ENCODE results near the gene FBN2. TPM values are rescaled to one million over a fixed set of nuclear protein-coding genes. Genes with fewer than 3 reads are reported as not detected.

Gene FBN2
- total and polyA plus RNA-seq, 8 donors, result 2.7 to 64.3 (median 54.3) TPM

GRCh38 chr5:128271859-128272464 lies 266.1 kb downstream of the FBN2 start:
- intact Hi-C loops (cut with DNase I), result no loop called here
- no peaks in the 10 kb centered on the region for H3K36me3 ChIP-seq
- no peaks in the 10 kb centered on the region for H3K4me1 ChIP-seq
- H3K9me3 ChIP-seq, result peaks cover 0 to 7% of the 10 kb centered on the region in 2 donors
- no peak overlapping the region for H3K4me3 ChIP-seq
- H3K27ac ChIP-seq, result no peak overlapping the region
- DNase-seq (no peak), ATAC-seq (peak; percentile 18)
- no peaks in the 10 kb centered on the region for H3K27me3 ChIP-seq
- no peak for TF ChIP-seq CTCF (IDR thresholded peaks at IDR 0.05)

- H3K4me1 ChIP-seq, result no peaks in the 10 kb centered on the region
- no peak overlapping the region for H3K4me3 ChIP-seq
- H3K9me3 ChIP-seq, result peaks cover 0 to 7% of the 10 kb centered on the region in 2 donors
- intact Hi-C loops (cut with DNase I), result no loop called here
- H3K36me3 ChIP-seq, result no peaks in the 10 kb centered on the region
- DNase-seq (no peak), ATAC-seq (no peak)
- H3K27ac ChIP-seq, result no peak overlapping the region
- H3K27me3 ChIP-seq, result no peaks in the 10 kb centered on the region
- TF ChIP-seq CTCF (IDR thresholded peaks at IDR 0.05), result no peak
Observed at GRCh38 chr5:128271071-128271470, 267.0 kb downstream of the FBN2 start.

- no peak for DNase-seq
- ATAC-seq, result no peak
- H3K36me3 ChIP-seq, result no peaks in the 10 kb centered on the region
- no peak for TF ChIP-seq CTCF (IDR thresholded peaks at IDR 0.05)
- intact Hi-C loops (cut with DNase I), result no loop called here
- peaks cover 0 to 7% of the 10 kb centered on the region in 2 donors for H3K9me3 ChIP-seq
- H3K27me3 ChIP-seq, result no peaks in the 10 kb centered on the region
- H3K27ac ChIP-seq, result no peak overlapping the region
- no peaks in the 10 kb centered on the region for H3K4me1 ChIP-seq
- H3K4me3 ChIP-seq, result no peak overlapping the region
Observed at GRCh38 chr5:128264564-128265360, 273.3 kb downstream of the FBN2 start.

- DNase-seq (no peak), ATAC-seq (no peak)
- Histone ChIP-seq H3K36me3 (no peaks in the 10 kb centered on the region), H3K4me3 (no peak overlapping the region), H3K4me1 (no peaks in the 10 kb centered on the region), H3K9me3 (peaks cover 0 to 7% of the 10 kb centered on the region in 2 donors), H3K27me3 (no peaks in the 10 kb centered on the region), H3K27ac (no peak overlapping the region)
- no peak for TF ChIP-seq CTCF (IDR thresholded peaks at IDR 0.05)
- intact Hi-C loops (cut with DNase I), result no loop called here
Observed at GRCh38 chr5:128263357-128263756, 274.7 kb downstream of the FBN2 start.

GRCh38 chr5:128262911-128263310 lies 275.1 kb downstream of the FBN2 start:
- Histone ChIP-seq H3K9me3 (peaks cover 0 to 7% of the 10 kb centered on the region in 2 donors), H3K27me3 (no peaks in the 10 kb centered on the region), H3K27ac (no peak overlapping the region), H3K4me3 (no peak overlapping the region), H3K4me1 (no peaks in the 10 kb centered on the region), H3K36me3 (no peaks in the 10 kb centered on the region)
- ATAC-seq (no peak), DNase-seq (no peak)
- TF ChIP-seq CTCF (IDR thresholded peaks at IDR 0.05), result no peak
- intact Hi-C loops (cut with DNase I), result no loop called here
